SU-DHL-6 (cell line): ENCODE data around the gene PRCD.

Experiments used
- CTCF ChIP-seq: fragments of 200-600 bp; sonication (generic); IDR thresholded peaks from one replicate; pipeline ENCODE4 v1.5.1; 2017; ENCODE audit warnings: antibody characterized with exemption, mild to moderate bottlenecking, low read length, moderate library complexity; ENCODE audit not compliant: insufficient read depth, poor library complexity, severe bottlenecking
- EZH2phosphoT487 ChIP-seq: fragments of 200-600 bp; sonication (generic), shearing (Covaris generic); conservative IDR thresholded peaks from 2 replicates; pipeline ENCODE4 v1.6.1; 2018; ENCODE audit warnings: mild to moderate bottlenecking, antibody characterized with exemption, low read length, moderate library complexity, mixed read lengths

- TF ChIP-seq CTCF: no peak
- TF ChIP-seq EZH2phosphoT487: no peak
These were observed 2.6 kb upstream of the PRCD start for GRCh38 chr17:76537288-76537577.
